ENCODE results near the gene DDX54.
"Not testable (repeated sequence)": the region's sequence is repeated elsewhere in the genome, so short reads cannot be mapped to it uniquely, and the experiment has no call there.

The DDX54 gene

DNA sequence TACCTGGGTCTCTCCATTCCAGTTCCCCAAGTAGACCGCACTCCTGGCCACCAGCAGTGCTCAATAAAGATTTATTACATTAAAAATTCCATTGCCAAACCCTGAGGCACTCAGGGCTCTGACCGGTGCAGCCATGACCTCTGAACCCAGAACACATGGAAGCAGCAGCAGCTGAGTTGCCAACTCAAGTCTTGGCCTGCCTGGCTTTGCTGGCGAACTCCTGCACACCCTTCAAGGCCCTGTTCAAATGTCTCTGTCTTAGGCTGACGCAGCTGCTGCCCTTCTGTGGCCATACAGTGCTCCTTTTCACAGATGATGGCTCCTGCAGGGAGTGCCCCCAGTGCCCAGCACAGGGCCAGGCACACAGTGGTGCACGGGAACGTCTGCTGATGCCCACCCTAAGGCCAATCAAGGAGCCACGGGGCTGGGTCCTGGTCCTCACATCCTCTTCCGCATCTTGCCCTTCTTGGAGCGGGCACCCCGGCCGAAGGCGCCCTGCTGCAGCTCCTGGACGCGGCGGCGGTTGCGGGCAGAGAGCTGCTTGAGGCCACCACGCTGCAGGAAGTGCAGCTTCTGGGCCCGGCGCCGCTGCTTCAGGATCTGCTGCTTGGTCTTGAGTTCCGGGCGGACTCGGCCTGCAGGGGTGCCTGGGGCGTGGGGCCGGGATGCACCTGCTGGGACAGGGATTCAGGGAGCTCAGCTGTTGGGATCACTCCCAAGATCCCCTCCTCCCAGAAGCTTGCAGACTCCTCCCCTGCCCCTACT lies 26.7 kb downstream of the DDX54 start:
- no peak for DNase-seq

DNA sequence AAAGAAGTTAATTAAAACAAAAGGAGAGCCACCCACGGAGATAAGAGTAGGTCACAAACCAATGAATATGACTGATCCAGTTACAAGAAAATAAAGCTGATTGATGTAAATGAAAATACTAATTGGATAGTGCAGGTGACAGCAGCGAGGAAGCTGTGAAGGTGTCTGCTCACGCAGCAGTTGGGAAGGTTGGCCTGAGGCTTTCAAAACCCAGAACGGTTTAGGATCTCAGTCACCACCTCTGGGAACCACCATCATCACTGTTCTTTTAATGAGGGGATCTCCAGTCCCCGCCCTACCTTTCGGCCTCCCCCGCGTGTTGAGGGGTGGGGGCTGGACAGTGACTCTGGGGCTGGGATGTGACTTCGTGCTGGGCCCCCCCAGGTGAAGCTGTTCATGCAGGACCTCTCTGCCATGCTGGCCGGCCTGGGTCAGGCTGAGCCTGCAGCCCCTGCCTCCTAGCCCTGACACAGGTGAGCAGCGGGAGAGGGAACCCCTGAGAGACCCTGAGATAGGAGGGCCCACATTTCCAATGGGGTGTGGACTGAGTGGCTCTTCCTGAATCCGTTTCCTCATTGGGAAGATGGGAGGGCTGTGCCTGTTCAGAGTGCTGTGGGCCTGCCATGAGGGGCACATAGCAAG lies 27.9 kb downstream of the DDX54 start:
- no peak for DNase-seq

DNA sequence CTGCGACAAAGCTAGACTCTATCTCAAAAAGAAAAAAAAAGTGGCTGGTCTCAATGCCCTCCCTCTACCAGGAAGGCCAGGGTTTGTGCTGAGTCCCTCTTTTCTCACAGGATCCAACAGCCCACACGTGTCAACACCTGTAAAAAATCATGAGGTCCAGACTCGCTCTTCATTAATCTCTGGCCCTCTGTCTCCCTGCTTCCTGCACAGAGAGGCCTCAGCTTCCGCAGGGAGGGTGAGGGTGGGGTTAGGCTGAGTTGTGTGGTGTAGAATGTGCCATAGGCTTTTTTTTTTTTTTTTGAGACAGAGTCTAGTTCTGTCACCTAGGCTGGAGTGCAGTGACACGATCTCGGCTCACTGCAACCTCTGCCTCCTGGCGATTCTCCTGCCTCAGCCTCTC lies 29.6 kb downstream of the DDX54 start:
- DNase-seq = no peak

DNA sequence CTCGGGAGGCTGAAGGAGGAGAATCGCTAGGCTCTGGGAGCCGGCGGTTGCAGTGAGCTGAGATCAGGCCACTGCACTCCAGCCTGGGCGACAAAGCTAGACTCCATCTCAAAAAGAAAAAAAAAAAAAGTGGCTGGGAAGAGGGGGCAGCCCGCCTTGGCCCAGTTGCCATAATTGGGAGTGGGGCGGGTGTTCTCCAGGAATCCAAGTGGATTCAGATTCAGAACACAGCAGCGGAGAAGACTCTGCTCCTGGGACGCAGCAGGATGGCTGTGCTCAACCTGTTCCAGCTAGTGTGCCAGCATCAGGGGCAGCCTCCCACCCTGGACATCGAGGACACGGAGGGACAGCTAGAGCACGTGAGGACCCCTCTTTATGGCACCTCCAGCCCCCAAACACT lies 30.2 kb downstream of the DDX54 start:
- no peak for DNase-seq

DNA sequence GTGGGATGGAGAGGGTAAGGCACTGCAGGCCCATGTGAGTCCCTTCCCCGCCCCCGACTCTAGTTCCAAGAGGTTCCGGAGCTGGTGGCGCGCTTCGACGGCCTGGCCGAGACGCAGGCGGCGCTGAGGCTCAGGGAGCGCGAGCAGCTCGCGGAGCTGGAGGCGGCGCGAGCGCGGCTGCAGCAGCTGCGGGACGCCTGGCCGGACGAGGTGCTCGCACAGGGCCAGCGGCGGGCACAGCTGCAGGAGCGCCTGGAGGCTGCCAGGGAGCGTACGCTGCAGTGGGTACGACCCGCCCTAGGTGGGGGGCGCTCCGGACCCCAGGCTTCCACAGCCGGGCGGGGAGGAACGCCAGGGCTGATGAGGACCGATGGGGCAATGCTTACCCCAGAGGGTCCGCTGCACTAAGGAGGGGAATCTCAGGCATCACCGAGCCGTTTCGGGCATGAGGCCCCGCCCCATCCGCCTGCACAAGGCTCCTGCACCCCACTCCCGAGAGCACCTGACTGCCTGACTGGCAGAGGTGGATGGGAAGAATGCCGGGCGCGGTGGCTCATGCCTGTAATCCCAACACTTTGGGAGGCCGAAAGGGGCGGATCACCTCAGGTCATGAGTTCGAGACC lies 30.8 kb downstream of the DDX54 start:
- DNase-seq = peak; percentile 21

DNA sequence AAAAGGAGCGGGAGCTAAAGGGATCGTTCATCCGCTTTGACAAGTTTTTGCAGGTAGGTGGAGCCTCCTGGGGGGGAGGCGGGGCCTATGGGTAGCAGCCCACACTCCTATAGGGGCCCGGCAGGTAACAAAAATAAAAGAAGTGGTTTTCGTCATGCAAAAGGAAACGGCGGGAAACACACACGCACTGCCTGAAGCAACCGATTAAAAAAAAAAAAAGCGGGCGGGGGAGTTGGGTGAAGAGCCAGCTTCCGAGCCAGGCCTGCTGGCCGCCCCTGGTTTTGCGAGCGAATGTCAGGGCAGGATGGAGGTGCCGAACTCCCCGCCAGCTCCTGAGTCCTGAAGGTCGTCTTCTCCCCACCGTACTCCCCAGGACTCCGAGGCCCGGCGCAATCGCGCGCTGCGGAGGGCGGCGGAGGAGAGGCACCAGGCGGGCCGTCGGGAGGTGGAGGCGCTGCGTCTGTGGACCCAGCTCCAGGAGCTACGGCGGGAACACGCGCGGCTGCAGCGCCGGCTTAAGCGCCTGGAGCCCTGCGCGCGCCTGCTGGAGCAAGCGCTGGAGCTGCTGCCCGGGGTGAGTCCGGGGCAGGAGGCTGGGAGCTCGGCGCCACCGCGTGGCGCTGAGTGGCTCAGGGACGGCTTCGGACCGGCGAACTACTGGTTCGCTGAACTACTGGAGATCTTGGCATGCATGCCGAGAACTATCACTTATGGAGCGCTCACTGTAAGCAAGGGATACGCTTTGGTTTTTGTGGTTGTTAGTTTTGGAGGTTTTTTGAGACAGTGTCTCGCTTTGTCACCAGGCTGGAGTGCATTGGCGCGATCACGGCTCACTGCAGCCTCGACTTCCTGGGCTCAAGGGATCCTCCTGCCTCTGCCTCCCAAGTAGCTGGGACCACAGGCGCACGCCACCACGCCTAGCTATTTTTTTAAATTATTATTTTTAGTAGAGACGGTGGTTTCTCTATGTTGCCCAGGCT lies 32.2 kb downstream of the DDX54 start:
- DNase-seq = peak; percentile 75

DNA sequence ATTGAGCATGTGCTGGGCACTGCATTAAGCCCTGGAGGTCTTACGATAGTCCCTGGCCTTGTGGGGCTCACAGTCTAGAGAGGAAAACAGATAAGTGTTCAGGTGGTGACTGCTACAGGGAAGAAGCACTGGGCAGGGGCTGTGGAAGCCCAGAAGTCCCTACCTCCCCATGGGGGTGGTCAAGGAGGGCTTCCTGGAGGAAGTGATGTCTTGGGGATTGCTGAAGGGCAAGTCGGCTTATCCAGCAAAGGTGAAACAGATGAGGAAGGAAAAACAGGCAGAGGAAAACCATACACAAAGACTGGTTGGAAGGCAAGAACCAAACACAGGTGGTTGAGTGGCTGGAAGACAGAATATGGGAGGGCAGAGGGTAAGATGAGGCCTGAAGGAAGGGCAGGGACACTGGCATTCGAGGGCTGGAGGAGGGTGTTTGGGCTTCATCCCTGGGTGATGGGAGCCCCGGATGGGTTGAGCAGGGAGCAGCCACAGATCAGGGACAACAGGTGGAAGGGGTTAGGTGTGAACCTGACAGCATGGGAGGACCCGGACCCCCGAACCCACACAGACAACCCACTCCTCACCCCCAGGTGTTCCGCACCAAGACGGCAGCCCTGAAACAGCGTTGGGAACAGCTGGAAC lies 33.0 kb downstream of the DDX54 start:
- DNase-seq = no peak

DNA sequence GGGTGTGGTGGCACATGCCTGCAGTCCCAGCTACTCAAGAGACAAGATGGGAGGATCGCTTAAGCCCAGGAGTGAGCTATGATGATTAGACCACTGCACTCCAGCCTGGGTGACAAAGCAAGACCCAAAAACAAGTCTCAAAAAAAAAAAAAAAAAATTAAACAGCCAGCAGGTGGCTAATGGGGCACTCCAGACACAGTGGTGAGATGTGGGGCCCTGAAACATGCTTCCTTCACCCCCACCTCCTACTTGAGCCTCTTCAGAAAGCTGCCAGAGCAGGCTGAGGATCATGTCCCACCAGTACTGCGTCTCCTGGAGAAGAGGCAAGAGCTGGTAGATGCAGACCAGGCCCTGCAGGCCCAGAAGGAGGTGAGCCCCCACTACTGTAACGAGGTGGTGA lies 33.6 kb downstream of the DDX54 start:
- DNase-seq = no peak

DNA sequence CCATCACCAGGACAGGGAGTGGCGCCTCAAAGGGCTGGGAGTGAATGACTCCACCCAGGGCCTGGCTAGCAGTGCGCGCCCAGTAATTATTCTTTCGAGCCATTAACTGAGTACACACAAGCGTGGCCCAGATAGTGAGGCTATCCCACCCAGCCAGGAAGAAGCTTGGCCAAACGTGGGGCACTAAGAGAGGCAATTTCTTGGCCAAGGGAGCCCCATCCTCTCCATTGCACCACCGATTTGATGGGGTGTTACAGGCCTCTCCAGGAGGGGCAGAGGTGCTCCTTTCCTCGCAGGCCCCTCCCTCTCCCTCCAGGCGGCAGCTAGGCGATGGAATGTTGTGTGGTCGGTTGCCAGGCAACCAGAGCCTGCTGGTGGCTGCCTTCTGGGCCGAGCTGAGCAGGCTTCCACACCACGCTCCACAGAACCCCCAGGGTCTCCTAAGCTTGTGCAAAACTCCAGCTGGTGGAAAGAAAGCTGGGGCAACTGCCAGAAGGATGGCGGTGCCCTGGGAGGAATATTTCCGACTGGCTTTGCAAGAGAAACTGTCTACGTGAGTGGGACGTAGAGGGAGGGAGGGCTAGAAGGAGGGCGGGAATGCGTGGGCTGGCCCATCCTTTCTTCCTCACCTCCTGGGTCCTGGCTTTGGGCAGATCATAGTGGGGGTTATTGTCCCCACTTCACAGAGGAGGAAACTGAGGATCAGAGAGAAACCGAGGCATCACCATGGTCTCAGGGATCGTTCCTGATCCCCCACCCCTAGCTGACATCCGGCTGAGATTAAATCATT lies 35.7 kb downstream of the DDX54 start, which contains the start of gene CFAP73:
CFAP73 (plus strand) TSS at position 364 of the 790 bp plus-strand sequence; CDS start at position 498, 134 bp downstream.
- DNase-seq = peak; percentile 62

DNA sequence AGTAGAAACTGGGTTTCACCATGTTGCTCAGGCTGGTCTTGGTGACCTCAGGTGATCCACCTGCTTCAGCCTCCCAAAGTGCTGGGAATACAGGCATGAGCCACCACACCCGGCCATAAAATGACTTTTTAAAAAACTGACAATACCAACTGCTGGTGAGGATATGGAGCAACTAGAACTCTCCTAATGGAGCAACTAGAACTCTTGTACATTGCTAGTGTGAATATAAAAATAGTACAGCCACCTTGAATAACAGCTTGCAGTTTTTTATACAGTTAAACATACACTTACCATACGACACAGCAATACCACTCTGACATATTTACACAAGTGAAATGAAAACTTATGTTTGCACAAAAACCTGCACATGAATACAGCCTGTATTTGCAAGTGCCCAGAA lies 38.3 kb downstream of the DDX54 start:
- no peak for DNase-seq

DNA sequence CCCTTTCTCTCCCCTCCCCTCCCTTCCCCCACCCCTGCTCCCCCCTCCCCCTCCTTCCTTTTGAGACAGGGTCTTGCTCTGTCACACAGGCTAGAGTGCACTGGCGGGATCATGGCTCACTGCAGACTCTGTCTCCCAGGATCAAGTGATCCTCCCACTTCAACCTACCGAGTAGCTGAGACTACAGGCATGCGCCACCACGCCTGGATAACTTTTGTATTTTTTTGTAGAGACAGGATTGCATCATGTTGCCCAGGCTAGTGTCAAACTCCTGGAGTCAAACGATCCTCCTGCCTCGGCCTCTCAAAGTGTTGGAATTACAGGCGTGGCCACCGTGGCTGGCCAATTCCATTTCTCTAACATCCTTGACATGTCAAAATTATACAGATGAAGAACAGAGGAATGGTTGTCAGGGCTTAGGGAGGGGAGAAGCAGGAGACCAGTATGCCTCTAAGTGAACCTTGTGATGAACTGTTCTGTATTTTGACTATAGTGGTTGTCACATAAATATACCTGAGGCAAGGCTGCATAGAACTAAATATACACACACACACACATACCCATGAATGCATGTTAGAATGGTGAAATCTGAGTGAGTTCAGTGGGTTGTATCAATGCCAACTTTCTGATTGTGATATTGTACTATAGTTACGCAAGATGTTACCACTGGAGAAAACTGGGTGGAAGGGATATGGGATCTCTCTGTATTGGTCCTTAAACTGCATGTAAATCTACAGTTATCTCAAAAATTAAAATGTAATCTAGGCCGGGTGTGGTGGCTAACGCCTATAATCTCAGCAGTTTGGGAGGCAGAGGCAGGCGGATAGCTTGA lies 39.3 kb downstream of the DDX54 start:
- DNase-seq = no peak

DNA sequence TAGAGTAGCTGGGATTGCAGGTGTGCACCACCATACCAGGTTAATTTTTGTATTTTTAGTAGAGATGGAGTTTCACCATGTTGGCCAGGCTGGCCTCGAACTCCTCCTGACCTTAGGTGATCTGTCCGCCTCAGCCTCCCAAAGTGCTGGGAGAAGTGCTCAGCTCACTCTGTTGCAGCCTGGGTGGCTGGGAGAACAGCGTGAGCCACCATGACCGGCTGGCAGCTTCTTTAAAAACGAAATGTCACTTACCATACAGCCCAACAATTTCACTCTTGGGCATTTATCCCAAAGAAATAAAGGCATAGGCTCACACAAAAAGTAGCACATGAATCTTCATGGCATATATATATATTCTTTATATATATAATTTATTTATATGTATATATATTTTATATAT lies 40.5 kb downstream of the DDX54 start:
- DNase-seq = no peak

DNA sequence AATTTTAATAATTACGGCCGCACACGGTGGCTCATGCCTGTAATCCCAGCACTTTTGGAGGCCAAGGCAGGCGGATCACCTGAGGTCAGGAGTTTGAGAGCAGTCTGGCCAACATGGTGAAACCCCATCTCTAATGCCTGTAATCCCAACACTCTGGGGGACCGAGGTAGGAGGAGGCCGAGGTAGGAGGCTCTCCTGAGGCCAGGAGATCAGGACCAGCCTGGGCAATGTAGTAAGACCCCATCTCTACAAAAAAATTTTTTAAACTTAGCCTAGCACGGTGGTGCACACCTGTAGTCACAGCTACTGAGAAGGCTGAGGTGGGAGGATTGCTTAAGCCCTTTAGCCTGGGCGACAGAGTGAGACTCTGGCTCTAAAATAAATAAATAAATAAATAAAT lies 41.3 kb downstream of the DDX54 start:
- no peak for DNase-seq

DNA sequence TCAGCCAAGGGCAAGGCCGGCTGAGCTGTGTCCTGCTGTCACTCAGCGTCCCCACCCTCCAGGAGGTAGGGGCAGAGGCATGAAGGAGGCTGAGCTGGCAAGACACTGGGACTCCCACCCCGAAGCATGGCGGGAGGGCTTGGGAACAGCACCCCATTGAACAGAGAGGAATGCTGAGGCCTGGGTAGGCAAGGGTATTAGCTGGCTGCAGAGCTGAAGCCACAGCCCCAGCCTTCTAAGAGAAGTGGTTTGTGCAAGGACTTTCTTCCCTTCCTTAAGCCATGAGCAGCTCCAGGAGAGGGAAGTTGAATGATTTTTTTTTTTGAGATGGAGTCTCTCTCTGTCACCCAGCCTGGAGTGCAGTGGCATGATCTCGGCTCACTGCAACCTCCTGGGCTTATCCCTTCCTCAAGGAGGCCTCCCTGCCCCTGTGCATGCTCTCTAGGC lies 42.4 kb downstream of the DDX54 start:
- DNase-seq = no peak

DNA sequence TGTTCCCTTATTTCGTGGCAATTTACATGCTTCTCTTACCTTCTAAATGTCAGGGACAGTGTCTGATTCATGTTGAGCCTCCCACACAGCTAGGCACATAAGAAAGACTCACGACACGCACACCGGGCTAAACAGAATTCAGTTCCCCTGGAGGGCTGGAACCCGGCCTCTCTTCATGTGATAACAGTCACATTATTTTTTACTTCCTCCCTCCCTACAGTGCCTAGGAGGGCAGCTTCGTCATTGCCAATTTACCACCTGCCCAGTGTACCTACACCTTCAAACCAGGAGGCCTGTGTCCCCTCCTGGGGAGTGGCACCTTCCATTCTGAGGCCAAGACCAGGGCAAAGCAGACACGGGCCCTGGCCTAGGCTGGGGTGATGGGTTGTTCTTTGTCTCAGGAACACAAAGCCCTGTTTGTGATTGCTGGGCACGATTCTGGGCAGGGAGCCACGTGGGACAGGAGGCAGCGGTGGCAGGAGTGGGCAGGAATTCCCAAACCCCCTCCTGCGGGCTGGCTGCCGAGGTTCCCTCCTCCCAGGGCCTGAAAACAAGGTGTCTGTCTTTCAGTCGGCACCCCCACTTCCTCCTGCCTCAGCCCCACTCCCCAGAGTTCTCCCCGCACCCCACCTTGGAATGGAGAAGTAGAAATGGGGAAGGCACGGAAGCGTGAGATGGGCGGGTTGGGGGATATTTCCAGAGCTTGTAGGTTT lies 42.9 kb downstream of the DDX54 start:
- no peak for DNase-seq

DNA sequence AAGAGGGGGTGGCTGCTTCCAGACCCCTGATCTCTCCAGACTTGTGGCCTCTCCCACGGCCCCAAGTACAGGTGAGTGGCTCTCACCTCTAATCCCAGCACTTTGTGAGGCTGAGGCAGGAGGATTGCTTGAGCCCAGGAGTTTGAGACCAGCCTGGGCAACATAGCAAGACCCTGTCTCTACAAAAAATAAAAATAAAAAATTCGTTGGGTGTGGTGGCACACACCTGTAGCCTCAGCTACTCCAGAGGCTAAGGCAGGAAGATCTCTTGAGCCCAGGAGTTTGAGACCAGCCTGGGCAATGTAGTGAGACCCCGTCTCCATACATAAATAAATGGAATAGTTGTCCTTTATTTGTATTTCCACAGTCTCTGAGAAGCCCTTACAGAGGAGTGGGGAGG lies 43.6 kb downstream of the DDX54 start:
- DNase-seq = not testable (repeated sequence)

DNA sequence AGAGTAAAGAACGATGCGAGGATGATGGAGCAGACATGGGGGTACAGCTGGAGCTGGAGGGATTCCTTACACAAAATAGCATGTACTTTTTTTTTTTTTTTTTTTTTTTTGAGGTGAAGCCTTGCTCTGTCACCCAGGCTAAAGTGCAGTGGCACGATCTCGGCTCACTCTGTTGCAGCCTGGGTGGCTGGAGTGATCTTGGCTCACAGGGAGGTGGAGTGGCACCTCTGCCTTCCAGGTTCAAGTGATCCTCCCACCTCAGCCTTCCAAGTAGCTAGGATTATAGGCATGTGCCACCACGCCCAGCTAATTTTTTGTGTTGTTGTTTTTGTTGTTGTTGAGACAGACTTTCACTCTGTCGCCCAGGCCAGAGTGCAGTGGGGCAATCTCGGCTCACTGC lies 44.6 kb downstream of the DDX54 start:
- no peak for DNase-seq

DNA sequence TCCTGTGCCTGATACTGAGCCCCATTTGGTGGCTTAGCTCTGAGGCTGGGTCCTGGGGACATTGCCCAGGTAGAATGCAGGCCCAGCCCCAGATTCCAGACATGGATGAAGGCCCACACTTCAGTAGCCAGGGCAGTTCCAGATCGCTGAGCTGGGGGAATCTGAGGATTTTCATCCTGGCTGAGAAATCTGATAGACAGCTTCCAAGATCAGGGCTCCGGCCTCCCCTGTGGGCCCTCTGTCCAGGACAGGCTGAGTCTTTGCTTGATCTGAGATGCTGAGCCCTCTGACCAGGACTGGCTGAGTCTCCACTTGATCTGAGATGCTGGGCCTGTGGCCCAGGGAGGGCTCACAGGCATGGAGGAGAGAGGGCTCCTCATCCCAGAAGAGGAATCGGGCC lies 46.5 kb downstream of the DDX54 start:
- DNase-seq = no peak

DNA sequence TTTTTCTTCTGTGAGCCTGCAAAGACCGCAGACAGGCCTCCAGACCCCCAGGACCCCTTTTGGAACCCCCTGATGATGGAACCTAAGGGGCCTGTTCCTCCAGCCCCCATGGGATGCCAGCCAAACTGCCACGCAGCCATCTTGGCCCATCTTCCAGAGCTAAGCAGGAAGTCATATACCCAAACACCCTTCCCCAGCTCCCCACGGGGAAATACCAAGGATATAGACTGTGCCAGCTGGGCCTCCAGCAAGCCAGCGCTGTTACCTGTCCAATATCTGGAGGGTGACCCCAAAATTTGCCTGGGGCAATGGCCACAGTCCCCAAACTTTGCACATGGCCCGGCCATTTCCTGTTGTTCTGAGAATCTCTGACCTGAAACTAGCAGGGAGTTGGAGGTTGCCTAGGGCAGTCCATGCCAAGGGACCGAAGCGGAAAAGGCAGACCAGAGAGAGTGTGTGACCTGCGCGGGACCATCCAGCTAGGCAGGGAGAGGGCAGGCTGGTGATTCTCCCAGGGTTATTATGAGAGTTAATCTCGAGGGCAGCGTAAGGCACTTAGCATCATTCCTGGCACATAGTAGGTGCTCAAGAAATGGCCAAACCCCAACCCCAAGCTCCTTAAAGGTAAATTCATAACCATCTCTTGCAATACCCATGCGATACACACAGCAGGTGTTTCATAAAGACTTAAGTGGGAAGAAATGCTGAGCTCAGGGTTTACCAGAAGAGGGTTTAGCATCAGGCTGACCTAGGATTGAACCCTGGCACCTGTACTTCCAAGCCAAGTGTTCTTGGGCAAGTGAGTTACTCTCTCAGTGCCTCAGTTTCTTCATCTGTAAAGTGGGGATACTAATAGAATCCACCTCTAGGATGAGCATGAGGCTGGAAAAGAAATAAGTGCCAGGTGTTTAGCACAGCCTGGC lies 47.2 kb downstream of the DDX54 start:
- no peak for DNase-seq
